ENCODE data around the gene USP15. TPM values are rescaled to one million over a fixed set of nuclear protein-coding genes. Genes with fewer than 3 reads are reported as not detected.

Gene USP15
- total and polyA plus RNA-seq, 2 of the 4 experiments (the other 2 are of a cell fraction), result 28.5 to 49.6 TPM

DNA sequence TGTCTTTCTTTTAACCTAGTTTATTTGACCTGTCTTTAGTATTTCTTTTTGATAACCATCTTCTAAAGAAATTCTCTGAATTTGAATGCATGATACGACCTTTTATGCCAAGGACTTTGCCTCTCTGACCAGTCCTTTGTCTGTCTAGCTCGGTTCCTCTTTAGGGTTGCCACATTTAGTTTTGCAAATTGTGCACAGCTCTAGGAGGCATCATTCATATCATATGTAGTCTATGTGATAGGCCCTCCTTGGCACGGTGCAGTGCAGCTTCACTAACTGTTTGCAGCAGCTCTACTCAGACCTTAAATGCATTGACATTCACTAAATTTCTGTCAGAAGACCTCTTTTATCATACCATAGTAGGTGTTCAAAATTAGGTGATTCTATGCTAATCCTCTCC is 75.6 kb downstream of the USP15 start:
- no peak overlapping the region for H4K5ac ChIP-seq (ENCODE audit: low read depth, low read length)
- no peak overlapping the region for H2BK120ac ChIP-seq (ENCODE audit: low read depth, low read length)
- TF ChIP-seq CEBPB (IDR thresholded peaks at IDR 0.05; ENCODE audit: low read depth, low read length) (no peak), MXI1 (IDR thresholded peaks at IDR 0.05; ENCODE audit: borderline replicate concordance, low read depth, low read length) (no peak), RAD21 (IDR thresholded peaks at IDR 0.05; ENCODE audit: low read length) (no peak), NFE2L2 (IDR thresholded peaks at IDR 0.05; ENCODE audit: low read depth, low read length) (no peak), SMC3 (IDR thresholded peaks at IDR 0.05; ENCODE audit: low read depth, low read length) (no peak), RCOR1 (IDR thresholded peaks at IDR 0.05; ENCODE audit: insufficient replicate concordance, low read length) (no peak), POLR2A (IDR thresholded peaks at IDR 0.05; ENCODE audit: low read depth, low read length) (no peak), CHD1 (IDR thresholded peaks at IDR 0.05; ENCODE audit: low read depth, low read length) (no peak), RFX5 (IDR thresholded peaks at IDR 0.05; ENCODE audit: low read depth, low read length) (no peak)
- TF ChIP-seq, protein P1, sequence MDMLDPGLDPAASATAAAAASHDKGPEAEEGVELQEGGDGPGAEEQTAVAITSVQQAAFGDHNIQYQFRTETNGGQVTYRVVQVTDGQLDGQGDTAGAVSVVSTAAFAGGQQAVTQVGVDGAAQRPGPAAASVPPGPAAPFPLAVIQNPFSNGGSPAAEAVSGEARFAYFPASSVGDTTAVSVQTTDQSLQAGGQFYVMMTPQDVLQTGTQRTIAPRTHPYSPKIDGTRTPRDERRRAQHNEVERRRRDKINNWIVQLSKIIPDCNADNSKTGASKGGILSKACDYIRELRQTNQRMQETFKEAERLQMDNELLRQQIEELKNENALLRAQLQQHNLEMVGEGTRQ (IDR thresholded peaks at IDR 0.05; ENCODE audit: low read depth, low read length), result no peak
- TF ChIP-seq, protein P2, sequence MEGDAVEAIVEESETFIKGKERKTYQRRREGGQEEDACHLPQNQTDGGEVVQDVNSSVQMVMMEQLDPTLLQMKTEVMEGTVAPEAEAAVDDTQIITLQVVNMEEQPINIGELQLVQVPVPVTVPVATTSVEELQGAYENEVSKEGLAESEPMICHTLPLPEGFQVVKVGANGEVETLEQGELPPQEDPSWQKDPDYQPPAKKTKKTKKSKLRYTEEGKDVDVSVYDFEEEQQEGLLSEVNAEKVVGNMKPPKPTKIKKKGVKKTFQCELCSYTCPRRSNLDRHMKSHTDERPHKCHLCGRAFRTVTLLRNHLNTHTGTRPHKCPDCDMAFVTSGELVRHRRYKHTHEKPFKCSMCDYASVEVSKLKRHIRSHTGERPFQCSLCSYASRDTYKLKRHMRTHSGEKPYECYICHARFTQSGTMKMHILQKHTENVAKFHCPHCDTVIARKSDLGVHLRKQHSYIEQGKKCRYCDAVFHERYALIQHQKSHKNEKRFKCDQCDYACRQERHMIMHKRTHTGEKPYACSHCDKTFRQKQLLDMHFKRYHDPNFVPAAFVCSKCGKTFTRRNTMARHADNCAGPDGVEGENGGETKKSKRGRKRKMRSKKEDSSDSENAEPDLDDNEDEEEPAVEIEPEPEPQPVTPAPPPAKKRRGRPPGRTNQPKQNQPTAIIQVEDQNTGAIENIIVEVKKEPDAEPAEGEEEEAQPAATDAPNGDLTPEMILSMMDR (conservative IDR thresholded peaks at IDR 0.05; ENCODE audit: low read depth, low read length), result no peak
- H3K9me1 ChIP-seq (ENCODE audit: insufficient read depth, low read length), result no peaks in the 10 kb centered on the region
- no peak overlapping the region for H3K4me2 ChIP-seq (ENCODE audit: low read depth, low read length)
- H3K27me3 ChIP-seq (ENCODE audit: control insufficient read depth, insufficient read depth, low read length), result no peaks in the 10 kb centered on the region
- DNase-seq, result no peak
- H3K4me1 ChIP-seq (ENCODE audit: control insufficient read depth, insufficient read depth, low read length), result peaks cover 2% of the 10 kb centered on the region; the same call in 1 of the 2 replicates
- POLR2A ChIA-PET (ENCODE audit: unreplicated experiment), result no interaction called here
- H3K56ac ChIP-seq (ENCODE audit: extremely low read depth, insufficient read depth, low read length), result no peak overlapping the region
- H4K91ac ChIP-seq (ENCODE audit: insufficient read depth, low read depth, low read length), result no peak overlapping the region
- H2AK5ac ChIP-seq (ENCODE audit: low read depth, low read length), result no peak overlapping the region
- WGBS, 2 experiments (ENCODE audit: extremely low coverage in 2 of 2, insufficient read length in 1 of 2), result no CpG with 5 or more reads among the region's 3 CpGs
- H3K4me3 ChIP-seq (ENCODE audit: insufficient read depth, low read depth, low read length), result no peak overlapping the region
- in situ Hi-C loops (cut with MboI; ENCODE audit: low sequenced_read_pairs), result no loop called here
- BruUV-seq (replicated peaks), result no TSS peak
- H2BK5ac ChIP-seq (ENCODE audit: low read depth, low read length, poor library complexity, severe bottlenecking), result no peak overlapping the region
- H4K20me1 ChIP-seq (ENCODE audit: insufficient read depth, low read length), result no peaks in the 10 kb centered on the region
- H3K4ac ChIP-seq (ENCODE audit: low read depth, low read length), result no peak overlapping the region
- no peak overlapping the region for H3K23ac ChIP-seq (ENCODE audit: low read depth, low read length)
- no peak overlapping the region for H3K14ac ChIP-seq (replicated peaks; ENCODE audit: low read depth, low read length)
- H3K9me3 ChIP-seq (ENCODE audit: control insufficient read depth, insufficient read depth, low read length), result no peaks in the 10 kb centered on the region
- no peak overlapping the region for H2AFZ ChIP-seq (replicated peaks; ENCODE audit: low read length, poor library complexity)
- no peak for ATAC-seq (ENCODE audit: low read depth)
- dilution Hi-C loops (cut with HindIII; ENCODE audit: low sequenced_read_pairs, unreplicated experiment), result no loop called here
- H3K36me3 ChIP-seq (ENCODE audit: control insufficient read depth, insufficient read depth, low read length), result no peaks in the 10 kb centered on the region
- intact Hi-C loops (cut with micrococcal nuclease), result no loop called here
- H3K79me1 ChIP-seq (ENCODE audit: low read depth in 1 of 2, low read length in 2 of 2), result peaks cover 9 to 25% of the 10 kb centered on the region in 2 experiments; a peak in 3 of 4 replicates
- no peak overlapping the region for H4K8ac ChIP-seq (ENCODE audit: low read depth in 2 of 2, low read length in 2 of 2)
- CTCF ChIA-PET, result no interaction called here
- H3K9ac ChIP-seq (ENCODE audit: low read depth, low read length), result no peak overlapping the region
- no peak overlapping the region for H2BK15ac ChIP-seq (ENCODE audit: low read depth, low read length)
- H3K18ac ChIP-seq (ENCODE audit: low read depth, low read length), result no peak overlapping the region
- no peak overlapping the region for H3K27ac ChIP-seq (ENCODE audit: insufficient read depth, low read length)
- no peak overlapping the region for H2AK9ac ChIP-seq (replicated peaks; ENCODE audit: low read depth, low read length, poor library complexity)
- no peak overlapping the region for H2BK20ac ChIP-seq (ENCODE audit: low read depth, low read length)

Measured in IMR-90 (cell line).